ENCODE data around the gene TAMALIN. TPM values are rescaled to one million over a fixed set of nuclear protein-coding genes. Genes with fewer than 3 reads are reported as not detected.

Gene TAMALIN
- total RNA-seq, 1 donor = 4.7 TPM

DNA sequence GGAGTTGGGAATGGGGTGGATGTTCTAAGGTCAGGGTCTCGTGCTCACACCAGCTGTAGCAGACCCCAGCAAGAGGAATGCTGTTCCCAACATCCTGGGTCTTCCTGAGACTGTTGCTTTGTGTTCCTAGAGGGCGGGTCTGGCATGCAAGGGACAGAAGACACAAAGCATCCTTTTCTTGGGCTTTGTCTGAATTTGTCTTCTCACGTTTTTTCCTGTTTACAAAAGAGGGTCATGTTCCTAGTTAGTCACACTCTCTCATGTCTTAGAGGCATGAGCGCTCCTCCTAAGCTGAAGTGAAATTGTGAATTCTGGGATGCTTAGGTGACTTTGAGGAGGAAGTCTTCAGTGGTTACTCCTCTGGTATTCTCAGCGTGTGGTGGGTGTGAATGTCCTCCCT lies 9.6 kb upstream of the TAMALIN start:
- H2AFZ ChIP-seq (ENCODE audit: low read length) = no peak overlapping the region
- H4K20me1 ChIP-seq (ENCODE audit: insufficient read depth, low read length) = peaks cover 10% of the 10 kb centered on the region
- H3K9me3 ChIP-seq (ENCODE audit: low read depth, low read length) = no peaks in the 10 kb centered on the region
- H3K4me3 ChIP-seq (ENCODE audit: insufficient read depth, low read length) = no peak overlapping the region
- DNase-seq (ENCODE audit: insufficient read length, low spot score, missing footprints) = peak; percentile 29
- TF ChIP-seq, protein P1, sequence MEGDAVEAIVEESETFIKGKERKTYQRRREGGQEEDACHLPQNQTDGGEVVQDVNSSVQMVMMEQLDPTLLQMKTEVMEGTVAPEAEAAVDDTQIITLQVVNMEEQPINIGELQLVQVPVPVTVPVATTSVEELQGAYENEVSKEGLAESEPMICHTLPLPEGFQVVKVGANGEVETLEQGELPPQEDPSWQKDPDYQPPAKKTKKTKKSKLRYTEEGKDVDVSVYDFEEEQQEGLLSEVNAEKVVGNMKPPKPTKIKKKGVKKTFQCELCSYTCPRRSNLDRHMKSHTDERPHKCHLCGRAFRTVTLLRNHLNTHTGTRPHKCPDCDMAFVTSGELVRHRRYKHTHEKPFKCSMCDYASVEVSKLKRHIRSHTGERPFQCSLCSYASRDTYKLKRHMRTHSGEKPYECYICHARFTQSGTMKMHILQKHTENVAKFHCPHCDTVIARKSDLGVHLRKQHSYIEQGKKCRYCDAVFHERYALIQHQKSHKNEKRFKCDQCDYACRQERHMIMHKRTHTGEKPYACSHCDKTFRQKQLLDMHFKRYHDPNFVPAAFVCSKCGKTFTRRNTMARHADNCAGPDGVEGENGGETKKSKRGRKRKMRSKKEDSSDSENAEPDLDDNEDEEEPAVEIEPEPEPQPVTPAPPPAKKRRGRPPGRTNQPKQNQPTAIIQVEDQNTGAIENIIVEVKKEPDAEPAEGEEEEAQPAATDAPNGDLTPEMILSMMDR (IDR thresholded peaks at IDR 0.05; ENCODE audit: extremely low read depth, low read depth, low read length) = no peak
- H3K36me3 ChIP-seq (ENCODE audit: insufficient read depth, low read length) = peaks cover 20% of the 10 kb centered on the region
- no peaks in the 10 kb centered on the region for H3K4me1 ChIP-seq (ENCODE audit: insufficient read depth, low read length)
- no peaks in the 10 kb centered on the region for H3K27me3 ChIP-seq (ENCODE audit: insufficient read depth, low read length)
- no peak overlapping the region for H3K27ac ChIP-seq (ENCODE audit: low read depth, low read length)
- H3K79me2 ChIP-seq (ENCODE audit: insufficient read depth, low read length) = no peaks in the 10 kb centered on the region
- no peak overlapping the region for H3K4me2 ChIP-seq (ENCODE audit: insufficient read depth, low read length)

DNA sequence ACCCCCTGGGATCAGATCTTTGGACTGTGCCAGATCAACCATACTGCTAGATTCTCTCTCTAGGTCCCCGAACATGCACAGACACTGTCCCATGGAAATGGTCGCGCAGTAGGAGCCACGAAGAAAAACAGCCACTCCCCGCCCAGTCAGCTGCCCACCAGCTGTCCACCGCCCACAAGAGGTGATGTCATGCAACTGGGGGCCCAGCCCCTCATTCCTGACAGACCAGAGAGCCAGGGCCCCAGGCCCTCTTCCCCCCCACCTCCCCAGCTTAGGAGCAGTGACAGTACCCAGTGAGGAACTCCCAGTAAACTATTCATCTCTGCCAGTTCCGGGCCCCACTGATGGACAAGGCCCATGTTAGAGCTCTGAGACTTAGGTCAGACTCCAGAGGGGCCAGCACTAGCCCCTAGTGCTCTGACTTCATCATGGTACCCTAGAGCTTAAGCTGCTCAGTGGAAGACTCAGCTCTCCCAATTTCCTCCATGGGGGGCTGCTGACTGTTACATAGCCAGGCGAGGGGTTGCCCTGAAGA lies 3.7 kb upstream of the TAMALIN start:
- peaks cover 27% of the 10 kb centered on the region for H3K27me3 ChIP-seq (ENCODE audit: insufficient read depth, low read length)
- H3K36me3 ChIP-seq (ENCODE audit: insufficient read depth, low read length) = peaks cover 3% of the 10 kb centered on the region
- peaks cover 3% of the 10 kb centered on the region for H4K20me1 ChIP-seq (ENCODE audit: insufficient read depth, low read length)
- no peak overlapping the region for H3K4me3 ChIP-seq (ENCODE audit: insufficient read depth, low read length)
- no peaks in the 10 kb centered on the region for H3K9me3 ChIP-seq (ENCODE audit: low read depth, low read length)
- TF ChIP-seq, protein P1 (IDR thresholded peaks at IDR 0.05; ENCODE audit: extremely low read depth, low read depth, low read length) = no peak
- no peaks in the 10 kb centered on the region for H3K4me1 ChIP-seq (ENCODE audit: insufficient read depth, low read length)
- H3K27ac ChIP-seq (ENCODE audit: low read depth, low read length) = no peak overlapping the region
- no peak overlapping the region for H3K4me2 ChIP-seq (ENCODE audit: insufficient read depth, low read length)
- H2AFZ ChIP-seq (ENCODE audit: low read length) = no peak overlapping the region
- peak; percentile 81 for DNase-seq (ENCODE audit: insufficient read length, low spot score, missing footprints)
- no peaks in the 10 kb centered on the region for H3K79me2 ChIP-seq (ENCODE audit: insufficient read depth, low read length)

DNA sequence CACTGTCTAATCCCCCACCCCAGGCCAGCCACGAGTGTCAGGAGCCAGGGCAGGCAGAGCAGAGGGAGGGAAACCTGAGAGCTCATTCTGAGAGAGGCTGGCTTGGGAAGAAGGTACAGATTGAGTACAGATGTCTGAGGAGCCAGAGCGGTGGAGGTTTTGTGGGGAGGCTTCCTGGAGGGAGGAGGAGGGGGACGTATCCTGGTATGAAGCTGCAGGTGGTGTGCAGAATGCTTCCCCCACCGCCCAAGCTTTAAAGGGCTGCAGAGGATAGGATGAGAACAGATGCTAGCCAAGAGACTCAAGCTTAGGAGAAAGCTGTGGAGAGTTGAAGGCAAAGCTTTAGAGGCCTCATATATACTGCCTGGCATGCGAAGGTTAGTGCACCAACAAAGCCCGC lies 3.2 kb upstream of the TAMALIN start:
- Histone ChIP-seq H3K27ac (ENCODE audit: low read depth, low read length) (no peak overlapping the region), H3K4me1 (ENCODE audit: insufficient read depth, low read length) (no peaks in the 10 kb centered on the region), H3K4me2 (ENCODE audit: insufficient read depth, low read length) (no peak overlapping the region), H3K9me3 (ENCODE audit: low read depth, low read length) (no peaks in the 10 kb centered on the region), H3K4me3 (ENCODE audit: insufficient read depth, low read length) (no peak overlapping the region), H3K27me3 (ENCODE audit: insufficient read depth, low read length) (peaks cover 32% of the 10 kb centered on the region), H3K79me2 (ENCODE audit: insufficient read depth, low read length) (no peaks in the 10 kb centered on the region), H2AFZ (ENCODE audit: low read length) (no peak overlapping the region), H3K36me3 (ENCODE audit: insufficient read depth, low read length) (no peaks in the 10 kb centered on the region), H4K20me1 (ENCODE audit: insufficient read depth, low read length) (peaks cover 3% of the 10 kb centered on the region)
- DNase-seq (ENCODE audit: insufficient read length, low spot score, missing footprints) = no peak
- TF ChIP-seq, protein P1 (IDR thresholded peaks at IDR 0.05; ENCODE audit: extremely low read depth, low read depth, low read length) = no peak

DNA sequence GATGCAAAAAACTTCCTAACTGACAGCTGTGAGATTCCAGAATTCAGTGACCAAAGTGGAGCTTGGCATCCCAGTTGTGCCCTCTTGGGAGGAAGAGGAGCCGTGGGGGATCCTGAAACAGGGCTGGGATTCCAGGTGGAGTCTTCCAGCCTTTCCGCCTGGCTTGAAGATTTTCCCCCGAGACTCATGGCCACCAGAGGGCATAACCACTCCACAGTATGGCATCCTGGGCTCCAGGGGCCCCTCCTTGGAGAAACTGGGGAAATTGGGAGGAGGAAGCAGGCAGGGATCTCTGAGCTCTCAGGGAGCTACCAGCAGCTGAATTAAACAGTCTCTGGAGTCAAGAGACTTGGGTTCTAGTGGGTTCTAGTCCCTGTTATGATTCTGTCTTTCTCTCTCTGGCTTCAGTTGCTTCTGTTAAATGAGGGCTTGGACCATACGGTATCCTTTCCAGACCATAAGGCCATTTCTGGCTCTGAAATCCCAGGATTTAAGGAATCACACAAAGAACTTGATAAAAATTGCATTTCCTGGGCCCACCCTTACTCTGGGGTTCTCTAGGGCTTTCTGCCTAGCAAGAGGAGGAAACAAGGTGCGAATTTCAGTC lies 2.6 kb upstream of the TAMALIN start:
- Histone ChIP-seq H2AFZ (ENCODE audit: low read length) (no peak overlapping the region), H3K36me3 (ENCODE audit: insufficient read depth, low read length) (no peaks in the 10 kb centered on the region), H3K79me2 (ENCODE audit: insufficient read depth, low read length) (no peaks in the 10 kb centered on the region), H3K9me3 (ENCODE audit: low read depth, low read length) (no peaks in the 10 kb centered on the region), H3K4me1 (ENCODE audit: insufficient read depth, low read length) (no peaks in the 10 kb centered on the region), H3K27ac (ENCODE audit: low read depth, low read length) (no peak overlapping the region), H3K4me3 (ENCODE audit: insufficient read depth, low read length) (no peak overlapping the region), H4K20me1 (ENCODE audit: insufficient read depth, low read length) (peaks cover 3% of the 10 kb centered on the region), H3K27me3 (ENCODE audit: insufficient read depth, low read length) (peaks cover 32% of the 10 kb centered on the region), H3K4me2 (ENCODE audit: insufficient read depth, low read length) (no peak overlapping the region)
- peak; percentile 94 for DNase-seq (ENCODE audit: insufficient read length, low spot score, missing footprints)
- TF ChIP-seq, protein P1 (IDR thresholded peaks at IDR 0.05; ENCODE audit: extremely low read depth, low read depth, low read length) = peak; percentile 68

Measured in osteoblast (primary cell).